ENCODE data around the gene ZNF765. TPM values are rescaled to one million over a fixed set of nuclear protein-coding genes. Genes with fewer than 3 reads are reported as not detected.
"Not testable (repeated sequence)": the region's sequence is repeated elsewhere in the genome, so short reads cannot be mapped to it uniquely, and the experiment has no call there.

The ZNF765 gene
- total RNA-seq, 1 donor, result 15.6 TPM

DNA sequence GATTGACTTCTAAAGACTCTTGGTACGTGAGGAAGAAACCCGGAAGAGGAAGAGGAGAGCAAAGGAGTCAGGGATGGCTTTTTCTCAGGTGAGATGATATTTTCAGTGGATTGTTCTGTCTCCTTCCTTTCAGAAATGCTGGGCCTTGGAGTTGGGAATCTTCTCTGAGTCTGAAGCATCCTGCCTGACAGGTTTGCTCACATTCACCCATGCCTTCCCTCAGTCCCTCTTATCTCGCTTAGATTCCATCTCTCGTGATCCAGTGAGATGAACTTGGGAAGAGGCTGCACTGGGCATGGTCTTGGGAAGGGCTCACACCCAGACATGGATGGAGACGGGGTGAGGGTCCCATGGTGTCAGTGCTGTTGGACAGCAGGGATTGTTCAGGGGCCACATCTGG, 52.2 kb downstream of the ZNF765 start:
- not testable (repeated sequence) for H3K27me3 ChIP-seq (ENCODE audit: insufficient read depth, low read length); H4K20me1 ChIP-seq (ENCODE audit: insufficient read depth, low read length); H3K4me3 ChIP-seq (ENCODE audit: insufficient read depth, low read length); DNase-seq (ENCODE audit: insufficient read length, low spot score, missing footprints); H3K27ac ChIP-seq (ENCODE audit: low read depth, low read length); H3K9me3 ChIP-seq (ENCODE audit: low read depth, low read length); H3K79me2 ChIP-seq (ENCODE audit: insufficient read depth, low read length); H3K4me1 ChIP-seq (ENCODE audit: insufficient read depth, low read length); H3K4me2 ChIP-seq (ENCODE audit: insufficient read depth, low read length); H2AFZ ChIP-seq (ENCODE audit: low read length)
- H3K36me3 ChIP-seq (ENCODE audit: insufficient read depth, low read length), result peaks cover 44% of the 10 kb centered on the region

DNA sequence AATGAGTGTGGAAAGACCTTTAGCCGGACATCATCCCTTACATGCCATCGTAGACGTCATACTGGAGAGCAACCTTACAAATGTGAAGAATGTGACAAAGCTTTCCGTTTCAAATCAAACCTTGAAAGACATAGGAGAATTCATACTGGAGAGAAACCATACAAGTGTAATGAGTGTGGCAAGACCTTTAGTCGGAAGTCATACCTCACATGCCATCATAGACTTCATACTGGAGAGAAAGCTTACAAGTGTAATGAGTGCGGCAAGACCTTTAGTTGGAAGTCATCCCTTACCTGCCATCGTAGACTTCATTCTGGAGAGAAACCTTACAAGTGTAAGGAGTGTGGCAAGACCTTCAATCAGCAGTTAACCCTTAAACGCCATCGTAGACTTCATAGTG, 60.9 kb downstream of the ZNF765 start:
- H3K9me3 ChIP-seq (ENCODE audit: low read depth, low read length), result peaks cover 19% of the 10 kb centered on the region

DNA sequence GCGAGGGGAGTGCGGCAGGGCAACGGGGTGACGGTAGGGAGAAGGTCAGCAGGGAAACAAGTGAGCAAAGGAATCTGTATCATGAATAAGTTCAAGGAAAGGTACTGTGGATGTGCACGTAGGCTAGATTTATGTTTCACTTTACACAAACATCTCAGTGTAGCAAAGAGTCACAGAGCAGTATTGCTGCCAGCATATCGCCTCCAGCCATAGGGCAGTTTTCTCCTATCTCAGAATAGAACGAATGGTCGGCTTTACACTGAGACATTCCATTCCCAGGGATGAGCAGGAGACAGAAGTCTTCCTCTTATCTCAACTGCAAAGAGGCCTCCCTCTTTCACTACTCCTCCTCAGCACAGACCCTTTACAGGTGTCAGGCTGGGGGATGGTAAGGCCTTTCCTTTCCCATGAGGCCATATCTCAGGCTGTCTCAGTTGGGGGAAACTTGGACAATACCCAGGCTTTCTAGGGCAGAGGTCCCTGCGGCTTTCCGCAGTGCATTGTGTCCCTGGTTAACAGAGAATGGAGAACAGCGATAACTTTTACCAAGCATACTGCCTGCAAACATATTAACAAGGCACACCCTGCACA, 65.3 kb downstream of the ZNF765 start:
- H3K9me3 ChIP-seq (ENCODE audit: low read depth, low read length), result peaks cover 16% of the 10 kb centered on the region
- H3K4me3 ChIP-seq (ENCODE audit: insufficient read depth, low read length); H3K27me3 ChIP-seq (ENCODE audit: insufficient read depth, low read length); DNase-seq (ENCODE audit: insufficient read length, low spot score, missing footprints); H3K4me2 ChIP-seq (ENCODE audit: insufficient read depth, low read length); H3K27ac ChIP-seq (ENCODE audit: low read depth, low read length); H4K20me1 ChIP-seq (ENCODE audit: insufficient read depth, low read length); H2AFZ ChIP-seq (ENCODE audit: low read length); H3K4me1 ChIP-seq (ENCODE audit: insufficient read depth, low read length); H3K79me2 ChIP-seq (ENCODE audit: insufficient read depth, low read length); H3K36me3 ChIP-seq (ENCODE audit: insufficient read depth, low read length): not testable (repeated sequence)

More for the DNA sequence above, 60.9 kb downstream of the ZNF765 start:
- no peak overlapping the region for H3K4me2 ChIP-seq (ENCODE audit: insufficient read depth, low read length)
- TF ChIP-seq, protein P1, sequence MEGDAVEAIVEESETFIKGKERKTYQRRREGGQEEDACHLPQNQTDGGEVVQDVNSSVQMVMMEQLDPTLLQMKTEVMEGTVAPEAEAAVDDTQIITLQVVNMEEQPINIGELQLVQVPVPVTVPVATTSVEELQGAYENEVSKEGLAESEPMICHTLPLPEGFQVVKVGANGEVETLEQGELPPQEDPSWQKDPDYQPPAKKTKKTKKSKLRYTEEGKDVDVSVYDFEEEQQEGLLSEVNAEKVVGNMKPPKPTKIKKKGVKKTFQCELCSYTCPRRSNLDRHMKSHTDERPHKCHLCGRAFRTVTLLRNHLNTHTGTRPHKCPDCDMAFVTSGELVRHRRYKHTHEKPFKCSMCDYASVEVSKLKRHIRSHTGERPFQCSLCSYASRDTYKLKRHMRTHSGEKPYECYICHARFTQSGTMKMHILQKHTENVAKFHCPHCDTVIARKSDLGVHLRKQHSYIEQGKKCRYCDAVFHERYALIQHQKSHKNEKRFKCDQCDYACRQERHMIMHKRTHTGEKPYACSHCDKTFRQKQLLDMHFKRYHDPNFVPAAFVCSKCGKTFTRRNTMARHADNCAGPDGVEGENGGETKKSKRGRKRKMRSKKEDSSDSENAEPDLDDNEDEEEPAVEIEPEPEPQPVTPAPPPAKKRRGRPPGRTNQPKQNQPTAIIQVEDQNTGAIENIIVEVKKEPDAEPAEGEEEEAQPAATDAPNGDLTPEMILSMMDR (IDR thresholded peaks at IDR 0.05; ENCODE audit: extremely low read depth, low read depth, low read length), result no peak
- no peak overlapping the region for H3K27ac ChIP-seq (ENCODE audit: low read depth, low read length)
- no peak for DNase-seq (ENCODE audit: insufficient read length, low spot score, missing footprints)
- H3K4me3 ChIP-seq (ENCODE audit: insufficient read depth, low read length), result no peak overlapping the region
- peaks cover 42% of the 10 kb centered on the region for H3K36me3 ChIP-seq (ENCODE audit: insufficient read depth, low read length)
- no peak overlapping the region for H2AFZ ChIP-seq (ENCODE audit: low read length)
- H4K20me1 ChIP-seq (ENCODE audit: insufficient read depth, low read length), result no peaks in the 10 kb centered on the region
- H3K79me2 ChIP-seq (ENCODE audit: insufficient read depth, low read length), result no peaks in the 10 kb centered on the region
- H3K4me1 ChIP-seq (ENCODE audit: insufficient read depth, low read length), result no peaks in the 10 kb centered on the region
- no peaks in the 10 kb centered on the region for H3K27me3 ChIP-seq (ENCODE audit: insufficient read depth, low read length)

DNA sequence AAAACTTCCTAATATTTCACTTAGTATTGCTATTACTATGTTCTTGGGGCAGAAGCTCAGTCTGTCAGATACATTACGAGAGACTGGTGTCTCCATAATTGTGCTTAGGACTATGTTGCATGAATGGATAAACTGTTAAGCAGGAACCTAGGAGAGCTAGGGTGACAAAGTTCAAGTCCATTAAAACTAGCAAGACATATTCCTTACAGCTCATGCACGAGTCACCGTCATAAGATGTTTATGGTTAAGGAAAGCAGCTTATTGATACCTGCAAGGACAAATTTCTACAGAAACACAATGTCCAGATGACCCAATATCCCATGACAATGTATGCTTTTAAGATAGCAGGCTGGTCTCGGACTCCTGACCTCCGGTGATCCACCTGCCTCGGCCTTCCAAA, 66.9 kb downstream of the ZNF765 start:
- Histone ChIP-seq H3K36me3 (ENCODE audit: insufficient read depth, low read length) (no peaks in the 10 kb centered on the region), H3K4me3 (ENCODE audit: insufficient read depth, low read length) (no peak overlapping the region), H2AFZ (ENCODE audit: low read length) (no peak overlapping the region), H3K79me2 (ENCODE audit: insufficient read depth, low read length) (no peaks in the 10 kb centered on the region), H3K4me1 (ENCODE audit: insufficient read depth, low read length) (no peaks in the 10 kb centered on the region), H3K9me3 (ENCODE audit: low read depth, low read length) (peaks cover 3% of the 10 kb centered on the region), H4K20me1 (ENCODE audit: insufficient read depth, low read length) (no peaks in the 10 kb centered on the region), H3K27me3 (ENCODE audit: insufficient read depth, low read length) (peaks cover 3% of the 10 kb centered on the region), H3K27ac (ENCODE audit: low read depth, low read length) (no peak overlapping the region), H3K4me2 (ENCODE audit: insufficient read depth, low read length) (no peak overlapping the region)
- DNase-seq (ENCODE audit: insufficient read length, low spot score, missing footprints), result peak; percentile 17
- TF ChIP-seq, protein P1 (IDR thresholded peaks at IDR 0.05; ENCODE audit: extremely low read depth, low read depth, low read length), result no peak

DNA sequence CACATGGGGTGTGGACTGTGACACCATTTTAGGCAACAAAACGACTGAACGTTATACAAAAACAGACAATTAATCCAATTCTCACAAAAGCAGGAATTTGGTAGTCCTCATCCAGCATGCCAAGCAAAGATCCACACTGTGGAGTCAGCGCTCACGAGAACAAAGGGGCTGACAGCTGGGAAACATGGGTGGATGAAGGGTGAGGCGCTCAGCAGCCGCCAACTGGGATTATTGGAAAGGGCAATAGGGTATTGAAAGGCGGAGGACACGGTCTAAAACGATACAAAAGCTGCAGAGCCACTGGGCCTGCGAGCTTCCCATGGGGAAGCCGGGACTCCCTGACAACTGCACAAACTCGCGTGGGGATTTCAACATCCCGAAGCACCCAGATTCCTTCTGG, 67.9 kb downstream of the ZNF765 start:
- H3K27ac ChIP-seq (ENCODE audit: low read depth, low read length), result no peak overlapping the region
- H3K36me3 ChIP-seq (ENCODE audit: insufficient read depth, low read length), result no peaks in the 10 kb centered on the region
- H3K4me1 ChIP-seq (ENCODE audit: insufficient read depth, low read length), result no peaks in the 10 kb centered on the region
- TF ChIP-seq, protein P1 (IDR thresholded peaks at IDR 0.05; ENCODE audit: extremely low read depth, low read depth, low read length), result no peak
- no peaks in the 10 kb centered on the region for H3K79me2 ChIP-seq (ENCODE audit: insufficient read depth, low read length)
- no peaks in the 10 kb centered on the region for H3K9me3 ChIP-seq (ENCODE audit: low read depth, low read length)
- H3K4me3 ChIP-seq (ENCODE audit: insufficient read depth, low read length), result peak overlapping the region; percentile 7
- H3K27me3 ChIP-seq (ENCODE audit: insufficient read depth, low read length), result peaks cover 3% of the 10 kb centered on the region
- DNase-seq (ENCODE audit: insufficient read length, low spot score, missing footprints), result no peak
- no peaks in the 10 kb centered on the region for H4K20me1 ChIP-seq (ENCODE audit: insufficient read depth, low read length)
- no peak overlapping the region for H3K4me2 ChIP-seq (ENCODE audit: insufficient read depth, low read length)
- no peak overlapping the region for H2AFZ ChIP-seq (ENCODE audit: low read length)

Data from osteoblast (primary cell).